ENCODE data around the gene PEX10.

GRCh38 chr1:2437617-2438016 is 25.3 kb upstream of the PEX10 start:
- no peak for TF ChIP-seq CTCF (IDR thresholded peaks at IDR 0.05)
- TF ChIP-seq POLR2A (IDR thresholded peaks at IDR 0.05): no peak
